ENCODE measurements around the gene MMP21. TPM values are rescaled to one million over a fixed set of nuclear protein-coding genes. Genes with fewer than 3 reads are reported as not detected.

Gene MMP21
- total RNA-seq, 1 donor from 2014 or later, result under 0.01 TPM

- H3K4me3 ChIP-seq (ENCODE audit: low read length in 3 of 3), result no peak overlapping the region
- H3K9ac ChIP-seq (ENCODE audit: low read depth in 1 of 3, low read length in 3 of 3), result no peak overlapping the region
- peaks cover 0 to 4% (median 3%) of the 10 kb centered on the region in 3 donors for H3K27me3 ChIP-seq (ENCODE audit: control insufficient read depth in 3 of 3, insufficient read depth in 3 of 3, low read length in 3 of 3)
- H3K9me3 ChIP-seq (ENCODE audit: control insufficient read depth in 3 of 3, low read length in 3 of 3), result no peaks in the 10 kb centered on the region
- H3K36me3 ChIP-seq (ENCODE audit: control insufficient read depth in 3 of 3, insufficient read depth in 3 of 3, low read length in 3 of 3), result peaks cover 14 to 27% (median 22%) of the 10 kb centered on the region in 3 donors
- peaks cover 0 to 3% (median 0%) of the 10 kb centered on the region in 3 donors for H3K4me1 ChIP-seq (ENCODE audit: control insufficient read depth in 3 of 3, insufficient read depth in 3 of 3, low read length in 3 of 3)
- H3K27ac ChIP-seq (ENCODE audit: low read depth, low read length), result no peak overlapping the region
Measured at GRCh38 chr10:125768219-125768855, 7.3 kb downstream of the MMP21 start.

GRCh38 chr10:125766511-125766910 lies 9.1 kb downstream of the MMP21 start:
- Histone ChIP-seq H3K4me3 (ENCODE audit: low read length in 3 of 3) (no peak overlapping the region), H3K27ac (ENCODE audit: low read depth, low read length) (no peak overlapping the region), H3K4me1 (ENCODE audit: control insufficient read depth in 3 of 3, insufficient read depth in 3 of 3, low read length in 3 of 3) (peaks cover 0 to 3% (median 0%) of the 10 kb centered on the region in 3 donors), H3K36me3 (ENCODE audit: control insufficient read depth in 3 of 3, insufficient read depth in 3 of 3, low read length in 3 of 3) (peaks cover 18 to 39% (median 34%) of the 10 kb centered on the region in 3 donors), H3K27me3 (ENCODE audit: control insufficient read depth in 3 of 3, insufficient read depth in 3 of 3, low read length in 3 of 3) (no peaks in the 10 kb centered on the region), H3K9me3 (ENCODE audit: control insufficient read depth in 3 of 3, low read length in 3 of 3) (no peaks in the 10 kb centered on the region), H3K9ac (ENCODE audit: low read depth in 1 of 3, low read length in 3 of 3) (no peak overlapping the region)

- no peak overlapping the region for H3K27ac ChIP-seq (ENCODE audit: low read depth, low read length)
- no peaks in the 10 kb centered on the region for H3K27me3 ChIP-seq (ENCODE audit: control insufficient read depth in 3 of 3, insufficient read depth in 3 of 3, low read length in 3 of 3)
- H3K9me3 ChIP-seq (ENCODE audit: control insufficient read depth in 3 of 3, low read length in 3 of 3), result no peaks in the 10 kb centered on the region
- H3K9ac ChIP-seq (ENCODE audit: low read depth in 1 of 3, low read length in 3 of 3), result no peak overlapping the region
- peaks cover 0 to 3% (median 0%) of the 10 kb centered on the region in 3 donors for H3K4me1 ChIP-seq (ENCODE audit: control insufficient read depth in 3 of 3, insufficient read depth in 3 of 3, low read length in 3 of 3)
- H3K4me3 ChIP-seq (ENCODE audit: low read length in 3 of 3), result no peak overlapping the region
- peaks cover 18 to 46% (median 34%) of the 10 kb centered on the region in 3 donors for H3K36me3 ChIP-seq (ENCODE audit: control insufficient read depth in 3 of 3, insufficient read depth in 3 of 3, low read length in 3 of 3)
Measured at GRCh38 chr10:125765835-125766234, 9.8 kb downstream of the MMP21 start.

- H3K27ac ChIP-seq (ENCODE audit: low read depth, low read length), result no peak overlapping the region
- H3K36me3 ChIP-seq (ENCODE audit: control insufficient read depth in 3 of 3, insufficient read depth in 3 of 3, low read length in 3 of 3), result peaks cover 31 to 59% (median 47%) of the 10 kb centered on the region in 3 donors
- no peaks in the 10 kb centered on the region for H3K27me3 ChIP-seq (ENCODE audit: control insufficient read depth in 3 of 3, insufficient read depth in 3 of 3, low read length in 3 of 3)
- H3K4me3 ChIP-seq (ENCODE audit: low read length in 3 of 3), result no peak overlapping the region
- H3K9ac ChIP-seq (ENCODE audit: low read depth in 1 of 3, low read length in 3 of 3), result no peak overlapping the region
- H3K9me3 ChIP-seq (ENCODE audit: control insufficient read depth in 3 of 3, low read length in 3 of 3), result no peaks in the 10 kb centered on the region
- H3K4me1 ChIP-seq (ENCODE audit: control insufficient read depth in 3 of 3, insufficient read depth in 3 of 3, low read length in 3 of 3), result no peaks in the 10 kb centered on the region
Measured at GRCh38 chr10:125762692-125763648, 12.7 kb downstream of the MMP21 start.

GRCh38 chr10:125761961-125762360 lies 13.7 kb downstream of the MMP21 start:
- H3K4me3 ChIP-seq (ENCODE audit: low read length in 3 of 3), result no peak overlapping the region
- H3K36me3 ChIP-seq (ENCODE audit: control insufficient read depth in 3 of 3, insufficient read depth in 3 of 3, low read length in 3 of 3), result peaks cover 31 to 68% (median 53%) of the 10 kb centered on the region in 3 donors
- no peak overlapping the region for H3K27ac ChIP-seq (ENCODE audit: low read depth, low read length)
- no peaks in the 10 kb centered on the region for H3K4me1 ChIP-seq (ENCODE audit: control insufficient read depth in 3 of 3, insufficient read depth in 3 of 3, low read length in 3 of 3)
- no peaks in the 10 kb centered on the region for H3K9me3 ChIP-seq (ENCODE audit: control insufficient read depth in 3 of 3, low read length in 3 of 3)
- H3K27me3 ChIP-seq (ENCODE audit: control insufficient read depth in 3 of 3, insufficient read depth in 3 of 3, low read length in 3 of 3), result no peaks in the 10 kb centered on the region
- H3K9ac ChIP-seq (ENCODE audit: low read depth in 1 of 3, low read length in 3 of 3), result no peak overlapping the region

- H3K36me3 ChIP-seq (ENCODE audit: control insufficient read depth in 3 of 3, insufficient read depth in 3 of 3, low read length in 3 of 3), result peaks cover 18 to 63% (median 51%) of the 10 kb centered on the region in 3 donors
- no peak overlapping the region for H3K27ac ChIP-seq (ENCODE audit: low read depth, low read length)
- H3K9me3 ChIP-seq (ENCODE audit: control insufficient read depth in 3 of 3, low read length in 3 of 3), result no peaks in the 10 kb centered on the region
- no peak overlapping the region for H3K4me3 ChIP-seq (ENCODE audit: low read length in 3 of 3)
- H3K27me3 ChIP-seq (ENCODE audit: control insufficient read depth in 3 of 3, insufficient read depth in 3 of 3, low read length in 3 of 3), result no peaks in the 10 kb centered on the region
- no peaks in the 10 kb centered on the region for H3K4me1 ChIP-seq (ENCODE audit: control insufficient read depth in 3 of 3, insufficient read depth in 3 of 3, low read length in 3 of 3)
- no peak overlapping the region for H3K9ac ChIP-seq (ENCODE audit: low read depth in 1 of 3, low read length in 3 of 3)
Measured at GRCh38 chr10:125757742-125758141, 17.9 kb downstream of the MMP21 start.

GRCh38 chr10:125756853-125757487 lies 18.7 kb downstream of the MMP21 start:
- no peaks in the 10 kb centered on the region for H3K9me3 ChIP-seq (ENCODE audit: control insufficient read depth in 3 of 3, low read length in 3 of 3)
- H3K4me3 ChIP-seq (ENCODE audit: low read length in 3 of 3), result no peak overlapping the region
- peaks cover 19 to 59% (median 54%) of the 10 kb centered on the region in 3 donors for H3K36me3 ChIP-seq (ENCODE audit: control insufficient read depth in 3 of 3, insufficient read depth in 3 of 3, low read length in 3 of 3)
- H3K4me1 ChIP-seq (ENCODE audit: control insufficient read depth in 3 of 3, insufficient read depth in 3 of 3, low read length in 3 of 3), result no peaks in the 10 kb centered on the region
- H3K27me3 ChIP-seq (ENCODE audit: control insufficient read depth in 3 of 3, insufficient read depth in 3 of 3, low read length in 3 of 3), result no peaks in the 10 kb centered on the region
- no peak overlapping the region for H3K27ac ChIP-seq (ENCODE audit: low read depth, low read length)
- no peak overlapping the region for H3K9ac ChIP-seq (ENCODE audit: low read depth in 1 of 3, low read length in 3 of 3)

- H3K27ac ChIP-seq (ENCODE audit: low read depth, low read length), result no peak overlapping the region
- H3K9ac ChIP-seq (ENCODE audit: low read depth in 1 of 3, low read length in 3 of 3), result no peak overlapping the region
- H3K36me3 ChIP-seq (ENCODE audit: control insufficient read depth in 3 of 3, insufficient read depth in 3 of 3, low read length in 3 of 3), result peaks cover 25 to 61% (median 56%) of the 10 kb centered on the region in 3 donors
- H3K27me3 ChIP-seq (ENCODE audit: control insufficient read depth in 3 of 3, insufficient read depth in 3 of 3, low read length in 3 of 3), result no peaks in the 10 kb centered on the region
- H3K9me3 ChIP-seq (ENCODE audit: control insufficient read depth in 3 of 3, low read length in 3 of 3), result no peaks in the 10 kb centered on the region
- no peak overlapping the region for H3K4me3 ChIP-seq (ENCODE audit: low read length in 3 of 3)
- H3K4me1 ChIP-seq (ENCODE audit: control insufficient read depth in 3 of 3, insufficient read depth in 3 of 3, low read length in 3 of 3), result no peaks in the 10 kb centered on the region
Measured at GRCh38 chr10:125756196-125756595, 19.4 kb downstream of the MMP21 start.

- no peaks in the 10 kb centered on the region for H3K9me3 ChIP-seq (ENCODE audit: control insufficient read depth in 3 of 3, low read length in 3 of 3)
- H3K36me3 ChIP-seq (ENCODE audit: control insufficient read depth in 3 of 3, insufficient read depth in 3 of 3, low read length in 3 of 3), result peaks cover 40 to 81% (median 71%) of the 10 kb centered on the region in 3 donors
- no peak overlapping the region for H3K27ac ChIP-seq (ENCODE audit: low read depth, low read length)
- no peak overlapping the region for H3K4me3 ChIP-seq (ENCODE audit: low read length in 3 of 3)
- no peaks in the 10 kb centered on the region for H3K4me1 ChIP-seq (ENCODE audit: control insufficient read depth in 3 of 3, insufficient read depth in 3 of 3, low read length in 3 of 3)
- H3K27me3 ChIP-seq (ENCODE audit: control insufficient read depth in 3 of 3, insufficient read depth in 3 of 3, low read length in 3 of 3), result no peaks in the 10 kb centered on the region
- no peak overlapping the region for H3K9ac ChIP-seq (ENCODE audit: low read depth in 1 of 3, low read length in 3 of 3)
Measured at GRCh38 chr10:125747417-125747816, 28.2 kb downstream of the MMP21 start.
